ENCODE measurements around the gene ATP6V1G1. TPM values are rescaled to one million over a fixed set of nuclear protein-coding genes. Genes with fewer than 3 reads are reported as not detected.

ATP6V1G1 gene
- polyA plus RNA-seq, 3 donors, result 233 to 239 (median 236) TPM

- no peak for DNase-seq (ENCODE audit: extremely low read depth in 1 of 11, low read depth in 9 of 11, low spot score in 4 of 11)
These were observed 15.7 kb downstream of the ATP6V1G1 start for GRCh38 chr9:114603248-114603647.

DNA sequence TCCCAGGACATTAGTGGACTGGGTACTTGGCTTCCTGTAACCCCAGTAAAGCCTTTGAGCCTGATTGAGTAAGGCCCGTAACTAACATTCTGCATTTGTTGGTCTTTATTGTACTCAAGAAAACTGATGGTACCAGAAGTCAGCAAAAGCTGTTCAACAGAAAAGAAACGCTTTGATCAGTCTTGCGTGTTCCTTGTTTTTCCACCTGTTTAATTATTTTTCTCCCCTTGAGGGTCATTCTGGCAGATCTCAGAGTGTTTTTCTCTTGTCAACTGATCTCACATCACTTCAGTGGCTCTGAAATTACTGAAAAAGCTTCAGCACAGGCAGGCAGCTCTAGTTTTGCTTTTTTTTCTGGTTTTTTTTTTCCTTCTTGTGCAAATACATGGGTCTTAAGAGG lies 17.4 kb downstream of the ATP6V1G1 start:
- DNase-seq (ENCODE audit: extremely low read depth in 1 of 11, low read depth in 9 of 11, low spot score in 4 of 11), result peak in 1 of 11 donors; percentile 42

GRCh38 chr9:114606068-114606467 lies 18.5 kb downstream of the ATP6V1G1 start:
- DNase-seq (ENCODE audit: extremely low read depth in 1 of 11, low read depth in 9 of 11, low spot score in 4 of 11), result no peak

DNA sequence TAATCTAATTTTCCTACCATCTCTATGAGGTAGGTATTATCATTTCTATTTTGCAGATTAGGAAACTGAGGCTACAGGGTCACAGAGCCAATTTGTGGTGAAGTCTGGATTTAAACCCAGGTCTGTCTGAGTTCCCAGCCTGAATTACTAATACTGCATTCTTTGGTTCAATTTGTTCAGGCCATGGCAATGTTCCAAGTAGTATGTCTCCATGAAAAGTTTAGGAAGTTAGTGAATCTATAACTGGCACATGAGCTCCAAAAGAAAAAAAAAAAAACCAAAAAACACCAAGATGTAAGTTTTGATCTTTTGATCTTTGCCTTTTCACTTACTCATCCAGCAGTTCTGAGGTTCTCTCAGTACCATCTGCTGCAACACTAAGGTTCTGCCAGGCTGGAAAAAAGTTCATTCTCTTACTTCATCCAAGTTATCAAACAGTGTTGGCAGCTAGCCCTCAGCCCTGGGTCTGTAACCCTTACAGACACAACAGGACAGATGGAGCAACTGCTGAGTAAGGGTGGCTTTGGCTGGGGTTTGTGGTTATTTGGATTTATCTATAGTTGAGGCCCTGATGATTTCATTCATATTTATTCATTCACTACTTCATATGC lies 19.1 kb downstream of the ATP6V1G1 start:
- no peak for DNase-seq (ENCODE audit: extremely low read depth in 1 of 11, low read depth in 9 of 11, low spot score in 4 of 11)

DNA sequence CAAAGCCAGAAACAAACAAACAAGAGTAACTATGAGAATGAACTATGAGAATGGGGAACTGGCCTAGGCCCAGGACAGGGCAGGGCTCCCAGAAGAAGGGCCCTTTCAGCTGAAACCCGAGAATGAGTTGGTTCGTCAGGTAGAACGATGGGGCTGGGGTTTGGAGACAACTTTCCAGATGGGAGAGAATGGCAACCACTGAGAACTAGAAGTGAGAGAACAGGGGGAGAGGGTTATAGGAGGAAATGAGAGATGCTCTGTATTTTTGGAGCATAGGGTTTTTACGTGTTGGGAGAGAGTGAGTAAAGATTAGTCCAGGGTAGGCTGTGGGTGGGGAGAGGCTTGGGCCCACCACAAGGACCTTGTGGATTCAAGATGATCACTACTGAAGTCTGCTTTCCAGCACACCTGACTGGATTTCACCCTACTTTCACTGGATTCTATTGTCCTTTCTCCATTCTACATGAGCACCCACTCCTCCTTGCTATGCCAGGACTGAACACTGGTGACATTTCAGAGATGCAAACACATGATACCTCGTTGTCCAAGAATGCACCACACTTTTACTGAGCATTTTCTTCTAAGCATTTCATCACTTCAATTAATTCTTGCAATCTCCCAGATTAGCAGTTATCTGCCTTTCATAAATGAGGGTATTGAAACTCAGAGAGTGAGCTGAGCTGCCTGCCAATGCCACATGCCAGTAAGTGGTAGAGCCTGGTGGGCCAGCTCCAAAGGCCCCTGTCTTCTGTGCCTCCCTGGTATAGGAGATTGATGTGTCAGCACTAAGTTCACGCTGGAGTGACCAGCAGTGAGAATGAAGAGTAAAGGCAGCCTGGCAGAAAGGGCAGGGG lies 20.3 kb downstream of the ATP6V1G1 start:
- no peak for DNase-seq (ENCODE audit: extremely low read depth in 1 of 11, low read depth in 9 of 11, low spot score in 4 of 11)

DNA sequence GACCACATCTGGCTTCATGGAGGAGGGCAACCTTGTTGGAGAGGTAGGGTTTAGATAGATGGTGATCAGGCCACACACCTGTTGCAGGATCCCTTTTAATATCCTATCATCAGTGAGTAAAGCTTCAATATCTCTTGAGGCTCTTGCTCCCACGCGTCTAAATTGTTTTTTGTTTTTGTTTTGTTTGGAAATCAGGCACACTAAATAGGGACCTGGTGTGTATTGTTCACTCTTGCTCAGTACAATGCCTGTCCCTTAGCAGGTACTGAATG lies 20.9 kb downstream of the ATP6V1G1 start:
- no peak for DNase-seq (ENCODE audit: extremely low read depth in 1 of 11, low read depth in 9 of 11, low spot score in 4 of 11)

- DNase-seq (ENCODE audit: extremely low read depth in 1 of 11, low read depth in 9 of 11, low spot score in 4 of 11), result peak in 6 of 11 donors; percentile 28 to 60 (median 46)
These were observed 24.1 kb downstream of the ATP6V1G1 start for GRCh38 chr9:114611516-114612271.

GRCh38 chr9:114612272-114612923 lies 24.8 kb downstream of the ATP6V1G1 start:
- DNase-seq (ENCODE audit: extremely low read depth in 1 of 11, low read depth in 9 of 11, low spot score in 4 of 11), result no peak

DNA sequence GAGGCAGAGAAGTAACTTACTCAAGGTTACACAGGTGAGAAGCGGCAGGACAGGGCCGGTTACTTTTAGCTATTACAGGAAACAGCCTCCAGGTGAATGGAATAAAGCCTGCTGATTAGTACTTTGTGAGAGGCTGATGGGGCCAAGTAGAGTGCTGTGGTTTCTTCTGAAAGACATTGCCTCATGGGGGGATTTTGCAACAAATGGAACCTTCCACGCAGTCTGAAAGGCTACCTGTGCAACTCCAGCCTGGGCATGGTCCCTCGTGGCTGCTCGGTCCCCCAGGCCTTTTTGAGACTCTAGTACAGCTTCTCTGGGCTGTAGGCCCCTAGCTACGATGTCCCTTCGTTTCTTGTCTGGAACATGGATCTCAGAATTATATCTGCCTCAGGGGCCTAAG lies 25.5 kb downstream of the ATP6V1G1 start:
- no peak for DNase-seq (ENCODE audit: extremely low read depth in 1 of 11, low read depth in 9 of 11, low spot score in 4 of 11)

GRCh38 chr9:114613919-114614318 lies 26.4 kb downstream of the ATP6V1G1 start:
- no peak for DNase-seq (ENCODE audit: extremely low read depth in 1 of 11, low read depth in 9 of 11, low spot score in 4 of 11)

GRCh38 chr9:114614373-114614772 lies 26.8 kb downstream of the ATP6V1G1 start:
- DNase-seq (ENCODE audit: extremely low read depth in 1 of 11, low read depth in 9 of 11, low spot score in 4 of 11), result no peak

DNA sequence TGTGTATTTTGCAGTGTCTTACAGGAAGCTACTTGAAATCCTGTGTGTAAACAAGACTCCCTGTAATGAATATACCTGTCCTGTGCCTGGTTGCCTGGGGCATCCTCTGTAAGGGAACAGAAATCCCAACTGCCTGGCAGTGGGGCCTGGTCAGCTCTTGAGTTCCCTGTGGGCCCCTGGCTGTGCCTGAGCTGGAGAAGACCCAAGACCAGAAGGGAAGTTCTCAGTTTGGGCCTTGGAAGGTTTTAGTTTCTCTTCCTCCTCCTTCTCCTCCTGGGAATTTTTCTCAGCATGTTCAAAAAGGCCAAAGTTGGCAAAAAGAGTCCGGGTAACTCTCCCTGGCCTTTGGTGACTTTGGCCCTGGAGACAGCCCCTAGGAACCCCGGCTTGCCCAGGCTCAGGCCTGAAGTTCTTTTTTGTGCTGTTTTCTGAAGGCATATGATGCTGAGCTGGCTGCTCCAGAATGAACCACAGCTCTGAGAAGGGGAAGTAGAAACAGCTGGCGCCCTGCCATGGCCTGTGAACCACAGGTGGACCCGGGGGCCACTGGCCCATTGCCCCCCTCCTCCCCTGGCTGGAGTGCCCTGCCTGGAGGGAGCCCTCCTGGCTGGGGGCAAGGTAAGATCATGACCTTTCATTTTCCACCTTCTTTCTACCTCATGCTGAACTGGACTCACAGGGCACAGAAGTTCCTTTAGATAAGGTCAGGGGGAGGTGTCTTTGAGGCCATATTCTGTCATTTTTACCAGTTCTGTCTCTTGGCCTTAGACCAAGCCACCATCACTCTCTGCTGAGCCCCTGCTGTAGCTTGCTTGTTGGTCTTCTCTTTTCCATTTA lies 29.3 kb downstream of the ATP6V1G1 start:
- DNase-seq (ENCODE audit: extremely low read depth in 1 of 11, low read depth in 9 of 11, low spot score in 4 of 11), result no peak

GRCh38 chr9:114619191-114619761 lies 31.7 kb downstream of the ATP6V1G1 start:
- no peak for DNase-seq (ENCODE audit: extremely low read depth in 1 of 11, low read depth in 9 of 11, low spot score in 4 of 11)

DNA sequence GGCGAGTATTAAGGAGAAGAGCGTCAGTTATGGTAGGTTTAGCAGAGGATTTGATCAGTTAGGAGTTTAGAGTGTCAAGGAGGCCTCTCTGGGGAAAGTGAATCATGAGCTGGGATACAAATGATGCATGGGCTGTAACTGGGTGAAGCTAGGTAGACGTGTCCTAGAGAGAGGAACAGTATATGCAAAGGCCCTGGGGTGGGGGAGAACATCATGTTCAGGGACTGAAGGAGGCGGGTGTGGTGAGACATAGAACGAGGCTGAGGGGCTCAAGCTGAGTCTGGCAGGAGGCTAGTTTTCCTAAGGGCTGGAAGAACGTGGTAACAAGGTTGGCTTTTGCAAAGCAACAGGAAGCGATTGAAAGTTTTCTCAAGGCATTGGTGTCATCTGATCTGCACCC lies 34.0 kb downstream of the ATP6V1G1 start:
- no peak for DNase-seq (ENCODE audit: extremely low read depth in 1 of 11, low read depth in 9 of 11, low spot score in 4 of 11)

DNA sequence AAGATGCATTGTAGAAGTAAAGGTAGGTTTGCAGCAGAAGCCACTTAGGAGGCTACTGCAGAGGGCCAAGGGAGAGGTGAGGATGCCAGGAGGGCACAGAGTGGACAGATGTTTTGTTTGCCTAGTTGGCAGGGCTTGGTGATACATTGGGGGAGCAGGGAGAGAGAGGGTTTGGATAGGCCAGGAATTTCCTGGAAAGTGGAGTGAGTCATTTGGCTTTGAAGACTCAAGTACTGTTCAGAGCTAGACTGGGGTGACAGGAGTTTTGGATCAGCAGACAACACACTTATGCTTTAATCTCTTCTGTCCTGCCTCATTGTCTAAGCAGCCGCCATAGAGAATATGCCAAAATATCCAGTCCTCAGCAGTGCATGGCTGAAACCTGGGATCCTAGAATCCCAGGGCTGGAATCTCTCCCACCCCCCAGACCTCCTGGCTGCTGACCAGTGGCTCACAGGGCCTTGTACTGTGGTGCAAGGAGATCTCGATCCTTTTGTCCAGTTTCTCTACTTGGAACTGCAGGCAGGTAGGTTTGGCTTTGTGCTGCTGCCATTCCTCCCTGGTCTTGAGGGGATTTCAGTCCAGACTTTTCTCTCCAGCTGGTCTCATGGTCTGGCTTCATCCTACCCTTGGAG lies 34.5 kb downstream of the ATP6V1G1 start:
- DNase-seq (ENCODE audit: extremely low read depth in 1 of 11, low read depth in 9 of 11, low spot score in 4 of 11), result no peak

DNA sequence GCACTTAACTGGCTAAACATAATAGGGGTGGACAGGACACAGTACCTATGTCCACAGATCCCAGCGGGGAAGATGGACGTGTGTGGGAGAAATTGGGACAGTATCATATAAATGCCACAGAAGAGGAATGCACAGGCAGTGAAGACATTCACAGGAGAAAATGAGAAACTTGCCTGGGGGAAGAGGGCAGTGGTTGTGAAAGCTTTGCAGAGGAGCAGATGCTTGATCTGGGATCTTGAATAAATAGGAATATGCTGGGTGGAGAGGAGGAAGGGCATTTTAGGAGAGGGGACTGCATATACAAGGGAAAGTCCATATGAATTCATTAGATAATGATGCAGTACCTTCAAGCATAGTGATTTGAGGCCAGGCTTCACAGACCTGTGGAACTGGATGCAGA lies 37.1 kb downstream of the ATP6V1G1 start:
- no peak for DNase-seq (ENCODE audit: extremely low read depth in 1 of 11, low read depth in 9 of 11, low spot score in 4 of 11)

- DNase-seq (ENCODE audit: extremely low read depth in 1 of 11, low read depth in 9 of 11, low spot score in 4 of 11), result no peak
These were observed 38.9 kb downstream of the ATP6V1G1 start for GRCh38 chr9:114626415-114627020.

GRCh38 chr9:114627553-114627952 lies 40.0 kb downstream of the ATP6V1G1 start:
- no peak for DNase-seq (ENCODE audit: extremely low read depth in 1 of 11, low read depth in 9 of 11, low spot score in 4 of 11)

All from renal cortex interstitium (tissue), 11 donors.